Panc1 (cell line): Measurements from ENCODE around the gene KCNAB1.

ENCODE experiments used
- POLR2AphosphoS5 ChIP-seq: IDR thresholded peaks from 2 replicates; pipeline ENCODE4 v1.6.1; 2012; ENCODE audit warnings: mild to moderate bottlenecking, low read depth, low read length, moderate library complexity
- TF ChIP-seq, protein P1 (sequence below): fragments of 450-650 bp; IDR thresholded peaks from 2 replicates; pipeline ENCODE4 v1.5.1; 2017; ENCODE audit warnings: mild to moderate bottlenecking
- TF ChIP-seq, protein P2 (sequence below), 2 experiments: IDR thresholded peaks; 2 replicates each; pipeline ENCODE4 v1.6.1; 2011 to 2012; ENCODE audit warnings: low read depth in 2 of 2, control low read depth in 1 of 2, low read length in 1 of 2, mild to moderate bottlenecking in 1 of 2, moderate library complexity in 1 of 2; ENCODE audit not compliant: insufficient read depth in 1 of 2

GRCh38 chr3:156330415-156330814 lies 210.0 kb downstream of the KCNAB1 start:
- TF ChIP-seq, protein P1, sequence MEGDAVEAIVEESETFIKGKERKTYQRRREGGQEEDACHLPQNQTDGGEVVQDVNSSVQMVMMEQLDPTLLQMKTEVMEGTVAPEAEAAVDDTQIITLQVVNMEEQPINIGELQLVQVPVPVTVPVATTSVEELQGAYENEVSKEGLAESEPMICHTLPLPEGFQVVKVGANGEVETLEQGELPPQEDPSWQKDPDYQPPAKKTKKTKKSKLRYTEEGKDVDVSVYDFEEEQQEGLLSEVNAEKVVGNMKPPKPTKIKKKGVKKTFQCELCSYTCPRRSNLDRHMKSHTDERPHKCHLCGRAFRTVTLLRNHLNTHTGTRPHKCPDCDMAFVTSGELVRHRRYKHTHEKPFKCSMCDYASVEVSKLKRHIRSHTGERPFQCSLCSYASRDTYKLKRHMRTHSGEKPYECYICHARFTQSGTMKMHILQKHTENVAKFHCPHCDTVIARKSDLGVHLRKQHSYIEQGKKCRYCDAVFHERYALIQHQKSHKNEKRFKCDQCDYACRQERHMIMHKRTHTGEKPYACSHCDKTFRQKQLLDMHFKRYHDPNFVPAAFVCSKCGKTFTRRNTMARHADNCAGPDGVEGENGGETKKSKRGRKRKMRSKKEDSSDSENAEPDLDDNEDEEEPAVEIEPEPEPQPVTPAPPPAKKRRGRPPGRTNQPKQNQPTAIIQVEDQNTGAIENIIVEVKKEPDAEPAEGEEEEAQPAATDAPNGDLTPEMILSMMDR: no peak
- no peak for TF ChIP-seq POLR2AphosphoS5
- TF ChIP-seq, protein P2, sequence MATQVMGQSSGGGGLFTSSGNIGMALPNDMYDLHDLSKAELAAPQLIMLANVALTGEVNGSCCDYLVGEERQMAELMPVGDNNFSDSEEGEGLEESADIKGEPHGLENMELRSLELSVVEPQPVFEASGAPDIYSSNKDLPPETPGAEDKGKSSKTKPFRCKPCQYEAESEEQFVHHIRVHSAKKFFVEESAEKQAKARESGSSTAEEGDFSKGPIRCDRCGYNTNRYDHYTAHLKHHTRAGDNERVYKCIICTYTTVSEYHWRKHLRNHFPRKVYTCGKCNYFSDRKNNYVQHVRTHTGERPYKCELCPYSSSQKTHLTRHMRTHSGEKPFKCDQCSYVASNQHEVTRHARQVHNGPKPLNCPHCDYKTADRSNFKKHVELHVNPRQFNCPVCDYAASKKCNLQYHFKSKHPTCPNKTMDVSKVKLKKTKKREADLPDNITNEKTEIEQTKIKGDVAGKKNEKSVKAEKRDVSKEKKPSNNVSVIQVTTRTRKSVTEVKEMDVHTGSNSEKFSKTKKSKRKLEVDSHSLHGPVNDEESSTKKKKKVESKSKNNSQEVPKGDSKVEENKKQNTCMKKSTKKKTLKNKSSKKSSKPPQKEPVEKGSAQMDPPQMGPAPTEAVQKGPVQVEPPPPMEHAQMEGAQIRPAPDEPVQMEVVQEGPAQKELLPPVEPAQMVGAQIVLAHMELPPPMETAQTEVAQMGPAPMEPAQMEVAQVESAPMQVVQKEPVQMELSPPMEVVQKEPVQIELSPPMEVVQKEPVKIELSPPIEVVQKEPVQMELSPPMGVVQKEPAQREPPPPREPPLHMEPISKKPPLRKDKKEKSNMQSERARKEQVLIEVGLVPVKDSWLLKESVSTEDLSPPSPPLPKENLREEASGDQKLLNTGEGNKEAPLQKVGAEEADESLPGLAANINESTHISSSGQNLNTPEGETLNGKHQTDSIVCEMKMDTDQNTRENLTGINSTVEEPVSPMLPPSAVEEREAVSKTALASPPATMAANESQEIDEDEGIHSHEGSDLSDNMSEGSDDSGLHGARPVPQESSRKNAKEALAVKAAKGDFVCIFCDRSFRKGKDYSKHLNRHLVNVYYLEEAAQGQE (IDR thresholded peaks at IDR 0.05; ENCODE audit: insufficient read depth in 1 of 2, low read depth in 2 of 2, low read length in 1 of 2): no peak
